PC-9 (cell line): ENCODE results near the gene NOXO1.

Experiments
- EZH2 ChIP-seq: fragments of 200-600 bp; sonication (generic); IDR thresholded peaks from 2 replicates; pipeline ENCODE4 v1.8.0; 2017; ENCODE audit warnings: antibody characterized with exemption, low read depth
- TF ChIP-seq, protein P1 (sequence below): fragments of 200-600 bp; sonication (generic); conservative IDR thresholded peaks from 2 replicates; pipeline ENCODE4 v1.6.1; 2017; ENCODE audit warnings: mixed run types, antibody characterized with exemption, mild to moderate bottlenecking, moderate library complexity

DNA sequence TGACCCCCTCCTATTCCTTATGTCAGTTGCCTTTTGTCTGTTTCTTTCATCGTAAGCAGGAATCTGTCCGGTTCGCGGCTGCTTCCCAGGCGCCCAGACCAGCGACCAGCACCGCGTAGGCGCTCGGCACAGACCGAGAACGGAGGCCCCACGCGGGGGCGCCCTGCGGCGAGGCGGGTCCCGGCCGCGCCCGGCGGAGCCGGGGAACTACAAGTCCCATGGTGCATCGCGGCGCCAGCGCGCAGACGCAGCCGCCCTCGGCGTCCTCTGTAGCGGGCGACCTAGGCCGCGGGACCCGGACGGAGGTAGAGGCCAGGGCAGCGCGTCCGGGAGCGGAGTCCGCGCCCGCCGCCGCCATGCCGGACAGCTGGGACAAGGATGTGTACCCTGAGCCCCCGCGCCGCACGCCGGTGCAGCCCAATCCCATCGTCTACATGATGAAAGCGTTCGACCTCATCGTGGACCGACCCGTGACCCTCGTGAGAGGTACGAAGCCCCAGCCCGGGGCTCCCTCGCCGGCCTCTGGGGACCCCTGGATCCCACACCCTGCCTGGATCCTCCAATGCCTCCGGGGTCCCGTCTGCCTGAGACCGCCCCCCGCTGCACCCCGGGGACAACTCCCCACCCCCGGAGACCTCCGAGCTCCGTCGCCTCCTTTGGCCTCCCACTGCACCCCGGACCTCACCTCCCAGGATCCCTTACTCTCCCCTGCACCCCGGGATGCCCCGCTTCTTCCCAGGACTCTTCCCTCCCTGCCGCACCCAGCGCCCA, 21.8 kb downstream of the NOXO1 start, which contains the start of gene NDUFB10:
- TF ChIP-seq, protein P1, sequence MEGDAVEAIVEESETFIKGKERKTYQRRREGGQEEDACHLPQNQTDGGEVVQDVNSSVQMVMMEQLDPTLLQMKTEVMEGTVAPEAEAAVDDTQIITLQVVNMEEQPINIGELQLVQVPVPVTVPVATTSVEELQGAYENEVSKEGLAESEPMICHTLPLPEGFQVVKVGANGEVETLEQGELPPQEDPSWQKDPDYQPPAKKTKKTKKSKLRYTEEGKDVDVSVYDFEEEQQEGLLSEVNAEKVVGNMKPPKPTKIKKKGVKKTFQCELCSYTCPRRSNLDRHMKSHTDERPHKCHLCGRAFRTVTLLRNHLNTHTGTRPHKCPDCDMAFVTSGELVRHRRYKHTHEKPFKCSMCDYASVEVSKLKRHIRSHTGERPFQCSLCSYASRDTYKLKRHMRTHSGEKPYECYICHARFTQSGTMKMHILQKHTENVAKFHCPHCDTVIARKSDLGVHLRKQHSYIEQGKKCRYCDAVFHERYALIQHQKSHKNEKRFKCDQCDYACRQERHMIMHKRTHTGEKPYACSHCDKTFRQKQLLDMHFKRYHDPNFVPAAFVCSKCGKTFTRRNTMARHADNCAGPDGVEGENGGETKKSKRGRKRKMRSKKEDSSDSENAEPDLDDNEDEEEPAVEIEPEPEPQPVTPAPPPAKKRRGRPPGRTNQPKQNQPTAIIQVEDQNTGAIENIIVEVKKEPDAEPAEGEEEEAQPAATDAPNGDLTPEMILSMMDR: peak; percentile 68; the same call in 1 of the 2 replicates
- TF ChIP-seq EZH2: no peak
